Naive thymus-derived CD4-positive, alpha-beta T cell (primary cell): ENCODE results near the gene TUBA3E. TPM values are rescaled to one million over a fixed set of nuclear protein-coding genes. Genes with fewer than 3 reads are reported as not detected.
"Not testable (repeated sequence)": the region's sequence is repeated elsewhere in the genome, so short reads cannot be mapped to it uniquely, and the experiment has no call there.

ENCODE experiments used
- ATAC-seq: fragments of 150-1000 bp; cut with Tn5 transposase; 2 replicates; pipeline ENCODE4 v1.10.0; 2021; ENCODE audit warnings: mild to moderate bottlenecking, moderate library complexity
- CTCF ChIA-PET: fragments of 350-600 bp; sonication (Branson Sonifier 250); formaldehyde crosslinking; loops from one replicate; lab custom pipeline; 2021; ENCODE audit warnings: antibody characterized with exemption; lab: Charles Lee
- POLR2A ChIA-PET: fragments of 350-600 bp; sonication (Branson Sonifier 250); formaldehyde crosslinking; loops from one replicate; lab custom pipeline; 2021; ENCODE audit warnings: antibody characterized with exemption, inconsistent platforms; lab: Charles Lee
- DNase-seq, 9 donors: peaks; one replicate each; pipeline versions ENCODE4 v3.0.0 to v3.0.0-alpha.2; 2020 to 2022; ENCODE audit warnings: mixed read lengths in 1 of 9
- H3K27ac ChIP-seq: one replicate; pipeline ENCODE4 v1.7.0; 2013; ENCODE audit warnings: mild to moderate bottlenecking, low read depth, low read length, moderate library complexity
- H3K27me3 ChIP-seq, 2 donors: one replicate each; pipeline ENCODE4 v1.7.0; 2013; ENCODE audit warnings: low read length in 2 of 2, mild to moderate bottlenecking in 2 of 2, moderate library complexity in 2 of 2; ENCODE audit not compliant: control insufficient read depth in 2 of 2, insufficient read depth in 2 of 2
- H3K36me3 ChIP-seq, 3 experiments: 1 replicate in 2 of 3; 2 replicates in 1 of 3; pipeline ENCODE4 v1.7.0; 2013; ENCODE audit warnings: low read length in 3 of 3, mild to moderate bottlenecking in 3 of 3, moderate library complexity in 1 of 3; ENCODE audit not compliant: insufficient read depth in 3 of 3, control insufficient read depth in 2 of 3
- H3K4me1 ChIP-seq, 2 donors: one replicate each; pipeline ENCODE4 v1.7.0; 2013; ENCODE audit warnings: low read length in 2 of 2, mild to moderate bottlenecking in 2 of 2, moderate library complexity in 1 of 2; ENCODE audit not compliant: control insufficient read depth in 2 of 2, insufficient read depth in 2 of 2
- H3K4me3 ChIP-seq: 2 replicates; pipeline ENCODE4 v1.7.0; 2013; ENCODE audit warnings: mild to moderate bottlenecking, low read length
- H3K9me3 ChIP-seq, 3 experiments: 1 replicate in 2 of 3; 2 replicates in 1 of 3; pipeline ENCODE4 v1.7.0; 2013; ENCODE audit warnings: low read length in 3 of 3; ENCODE audit not compliant: control insufficient read depth in 2 of 3
- H3K27ac Mint-ChIP-seq, 9 donors: one replicate each; pipeline ENCODE4 v1.8.0; 2020 to 2022; ENCODE audit warnings: mixed read lengths in 9 of 9, mild to moderate bottlenecking in 8 of 9, moderate library complexity in 5 of 9, inconsistent platforms in 2 of 9
- H3K27me3 Mint-ChIP-seq, 5 donors: one replicate each; pipeline ENCODE4 v1.8.0; 2021 to 2022; ENCODE audit warnings: mixed read lengths in 5 of 5, mild to moderate bottlenecking in 1 of 5
- H3K36me3 Mint-ChIP-seq, 5 donors: one replicate each; pipeline ENCODE4 v1.8.0; 2020 to 2022; ENCODE audit warnings: mixed read lengths in 5 of 5, mild to moderate bottlenecking in 3 of 5, inconsistent platforms in 1 of 5
- H3K4me1 Mint-ChIP-seq, 7 donors: one replicate each; pipeline ENCODE4 v1.8.0; 2020 to 2022; ENCODE audit warnings: mixed read lengths in 7 of 7, mild to moderate bottlenecking in 3 of 7, inconsistent platforms in 1 of 7
- H3K4me3 Mint-ChIP-seq, 10 donors: one replicate each; pipeline ENCODE4 v1.8.0; 2020 to 2022; ENCODE audit warnings: mild to moderate bottlenecking in 10 of 10, mixed read lengths in 10 of 10, moderate library complexity in 6 of 10, inconsistent platforms in 2 of 10
- H3K9me3 Mint-ChIP-seq, 11 donors: one replicate each; pipeline ENCODE4 v1.8.0; 2020 to 2022; ENCODE audit warnings: mixed read lengths in 11 of 11, mild to moderate bottlenecking in 4 of 11, inconsistent platforms in 1 of 11, moderate library complexity in 1 of 11
- intact Hi-C, 2 donors: fragments of 100-400 bp; cut with micrococcal nuclease; formaldehyde crosslinking; loops; one replicate each; pipeline ENCODE4 v1.15.1; 2023
- polyA plus RNA-seq, 2 donors: library from polyadenylated mRNA; unstranded; fragments of 300-500 nt; fragmentation: Illumina TruSeq; gene quantifications; one replicate each; pipeline ENCODE4 v1.2.3, GENCODE V29; 2021
- total RNA-seq, 6 experiments: library from RNA in 5 of 6; stranded (reverse) in 5 of 6; gene quantifications; 1 replicate in 5 of 6; 2 replicates in 1 of 6; pipeline ENCODE4 v1.2.3 and lab custom pipeline; 2021 to 2026

Gene TUBA3E
- total and polyA plus RNA-seq, 7 experiments from 2014 or later = not detected

DNA sequence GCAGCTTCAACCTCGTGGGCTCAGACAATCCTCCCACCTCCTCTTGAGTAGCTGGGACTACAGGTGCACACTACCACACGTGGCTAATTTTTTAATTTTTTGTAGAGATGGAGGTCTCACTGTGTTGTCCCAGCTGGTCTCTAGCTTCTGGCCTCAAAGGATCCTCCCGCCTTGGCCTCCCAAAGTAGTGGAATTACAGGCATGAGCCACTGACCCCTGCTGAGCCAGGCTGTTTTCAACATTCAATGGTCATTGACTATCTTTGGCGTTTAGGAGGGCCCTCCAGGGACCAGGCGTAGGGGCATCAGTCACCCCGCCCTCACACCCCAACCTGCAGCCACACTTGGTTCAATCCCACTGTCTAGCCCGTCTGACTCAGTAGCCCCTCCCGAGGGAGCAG is 11.0 kb downstream of the TUBA3E start:
- H3K27me3 Mint-ChIP-seq = no peaks in the 10 kb centered on the region
- peaks cover 0 to 9% (median 0%) of the 10 kb centered on the region in 3 experiments for H3K36me3 ChIP-seq
- peak overlapping the region in 1 of 9 donors; percentile 54 for H3K27ac Mint-ChIP-seq
- H3K9me3 Mint-ChIP-seq = no peaks in the 10 kb centered on the region
- POLR2A ChIA-PET = no interaction called here
- H3K4me1 ChIP-seq = peaks cover 0 to 11% of the 10 kb centered on the region in 2 donors
- intact Hi-C loops = loop anchor here in 1 of 2 donors (10.0 kb wide), 1 partner anchor 1498 kb away; no protein-coding TSS in a partner anchor
- H3K36me3 Mint-ChIP-seq = peaks cover 0 to 11% (median under 1%) of the 10 kb centered on the region in 5 donors
- H3K4me3 Mint-ChIP-seq = peak overlapping the region in 1 of 10 donors; percentile 34
- ATAC-seq (no peak), DNase-seq (no peak)
- no peak overlapping the region for H3K4me3 ChIP-seq
- peaks cover 9 to 13% (median 10%) of the 10 kb centered on the region in 7 donors for H3K4me1 Mint-ChIP-seq
- CTCF ChIA-PET = no interaction called here
- H3K27me3 ChIP-seq = no peaks in the 10 kb centered on the region
- no peaks in the 10 kb centered on the region for H3K9me3 ChIP-seq
- no peak overlapping the region for H3K27ac ChIP-seq

DNA sequence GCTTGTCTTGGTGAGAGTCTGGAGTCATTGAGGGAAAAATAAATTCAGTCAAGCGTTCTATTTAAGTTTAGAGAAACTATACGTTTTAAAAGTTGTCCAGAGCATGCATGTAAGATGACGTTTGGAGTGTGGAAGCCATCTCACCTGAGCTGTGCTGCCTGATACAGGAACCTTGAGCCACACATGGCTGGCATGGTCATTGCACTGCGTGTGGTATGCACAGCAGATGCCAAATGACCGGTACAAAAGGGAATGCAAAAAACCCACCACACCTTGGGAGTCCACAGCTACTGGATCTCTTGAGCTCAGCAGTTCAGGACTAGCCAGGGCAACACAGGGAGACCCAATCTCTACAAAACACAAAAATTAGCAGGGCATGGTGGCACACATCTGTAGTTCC is 11.8 kb downstream of the TUBA3E start:
- peak overlapping the region in 3 of 9 donors; percentile 25 to 63 (median 62) for H3K27ac Mint-ChIP-seq
- H3K27me3 Mint-ChIP-seq = no peaks in the 10 kb centered on the region
- CTCF ChIA-PET = no interaction called here
- ATAC-seq (no peak), DNase-seq (no peak)
- no peaks in the 10 kb centered on the region for H3K27me3 ChIP-seq
- H3K4me3 ChIP-seq = no peak overlapping the region
- peaks cover 0 to 11% of the 10 kb centered on the region in 2 donors for H3K4me1 ChIP-seq
- intact Hi-C loops = loop anchor here in 1 of 2 donors (10.0 kb wide), 1 partner anchor 1498 kb away; no protein-coding TSS in a partner anchor
- H3K9me3 ChIP-seq = no peaks in the 10 kb centered on the region
- POLR2A ChIA-PET = no interaction called here
- H3K4me1 Mint-ChIP-seq = peaks cover 9 to 13% (median 11%) of the 10 kb centered on the region in 7 donors
- peaks cover 0 to 2% (median 0%) of the 10 kb centered on the region in 11 donors for H3K9me3 Mint-ChIP-seq
- H3K36me3 Mint-ChIP-seq = peaks cover 0 to 10% (median 0%) of the 10 kb centered on the region in 5 donors
- H3K4me3 Mint-ChIP-seq = no peak overlapping the region
- no peak overlapping the region for H3K27ac ChIP-seq
- H3K36me3 ChIP-seq = peaks cover 0 to 6% (median 0%) of the 10 kb centered on the region in 3 experiments

DNA sequence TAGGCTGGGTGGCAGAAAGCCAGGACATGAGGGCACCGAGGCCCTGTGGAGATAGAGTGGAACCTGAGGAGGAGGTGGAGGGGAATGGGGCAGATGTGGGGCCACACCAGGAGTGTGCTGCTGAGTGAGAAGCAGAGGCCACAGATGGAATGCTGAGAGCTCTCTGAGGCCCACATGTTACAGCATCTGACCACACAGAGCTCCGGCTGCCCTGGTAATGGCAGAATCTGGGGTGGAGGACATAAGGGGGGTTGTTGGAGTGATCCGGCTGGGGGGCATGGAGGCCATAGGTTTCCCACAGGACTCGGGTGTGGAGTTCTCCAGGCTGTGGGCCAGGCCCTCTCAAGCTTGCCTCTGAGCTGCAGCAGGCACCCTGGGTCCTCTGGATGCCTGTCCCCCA is 12.3 kb downstream of the TUBA3E start:
- Mint-ChIP-seq H3K27me3 (no peaks in the 10 kb centered on the region), H3K4me3 (no peak overlapping the region), H3K9me3 (peaks cover 0 to 4% (median 0%) of the 10 kb centered on the region in 11 donors), H3K4me1 (peaks cover 10 to 15% (median 13%) of the 10 kb centered on the region in 7 donors), H3K36me3 (peaks cover 0 to 5% (median 0%) of the 10 kb centered on the region in 5 donors), H3K27ac (peak overlapping the region in 5 of 9 donors; percentile 31 to 80 (median 63))
- intact Hi-C loops = loop anchor here in 1 of 2 donors (10.0 kb wide), 1 partner anchor 1499 kb away; no protein-coding TSS in a partner anchor
- no peak for DNase-seq
- Histone ChIP-seq H3K9me3 (no peaks in the 10 kb centered on the region), H3K4me3 (no peak overlapping the region), H3K27ac (no peak overlapping the region), H3K27me3 (no peaks in the 10 kb centered on the region), H3K4me1 (peaks cover 1 to 11% of the 10 kb centered on the region in 2 donors), H3K36me3 (peaks cover 0 to 6% (median 0%) of the 10 kb centered on the region in 3 experiments)
- ATAC-seq = no peak
- CTCF ChIA-PET = no interaction called here
- POLR2A ChIA-PET = interaction anchor here (1.1 kb wide), 1 partner anchor 155 kb away, joined by 3 read pairs; no protein-coding TSS in a partner anchor

DNA sequence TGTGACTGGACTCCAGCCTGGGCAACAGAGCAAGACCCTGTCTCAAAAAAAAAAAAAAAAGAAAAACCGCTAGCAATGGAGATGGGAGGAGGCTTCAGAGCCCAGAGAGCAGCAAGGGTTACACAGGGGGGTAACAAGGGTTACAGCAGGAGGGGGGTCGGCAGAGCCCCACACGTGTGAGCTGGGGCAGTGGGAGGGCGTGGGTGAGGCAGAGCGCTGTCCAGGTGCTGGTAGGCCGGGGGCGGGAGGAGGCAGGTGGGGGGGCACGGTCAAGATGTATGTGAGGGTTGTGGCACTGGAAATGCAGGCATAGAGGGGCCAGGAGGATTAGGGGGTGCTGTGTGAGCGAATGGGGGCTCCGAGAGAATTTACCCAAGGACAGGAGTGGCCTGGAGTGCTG is 12.8 kb downstream of the TUBA3E start:
- Histone ChIP-seq H3K4me3 (no peak overlapping the region), H3K27me3 (no peaks in the 10 kb centered on the region), H3K4me1 (peaks cover 6 to 16% of the 10 kb centered on the region in 2 donors), H3K9me3 (no peaks in the 10 kb centered on the region), H3K36me3 (peaks cover 0 to 5% (median 0%) of the 10 kb centered on the region in 3 experiments), H3K27ac (no peak overlapping the region)
- CTCF ChIA-PET = no interaction called here
- H3K27me3 Mint-ChIP-seq = no peaks in the 10 kb centered on the region
- peaks cover 0 to under 1% (median 0%) of the 10 kb centered on the region in 5 donors for H3K36me3 Mint-ChIP-seq
- DNase-seq (no peak), ATAC-seq (no peak)
- peak overlapping the region in 1 of 10 donors; percentile 38 for H3K4me3 Mint-ChIP-seq
- peak overlapping the region in 6 of 9 donors; percentile 31 to 80 (median 62) for H3K27ac Mint-ChIP-seq
- POLR2A ChIA-PET = interaction anchor here (1.1 kb wide), 1 partner anchor 156 kb away, joined by 3 read pairs; no protein-coding TSS in a partner anchor
- peaks cover 12 to 19% (median 17%) of the 10 kb centered on the region in 7 donors for H3K4me1 Mint-ChIP-seq
- H3K9me3 Mint-ChIP-seq = peaks cover 0 to 4% (median 0%) of the 10 kb centered on the region in 11 donors
- intact Hi-C loops = loop anchor here in 1 of 2 donors (10.0 kb wide), 1 partner anchor 1499 kb away; no protein-coding TSS in a partner anchor

DNA sequence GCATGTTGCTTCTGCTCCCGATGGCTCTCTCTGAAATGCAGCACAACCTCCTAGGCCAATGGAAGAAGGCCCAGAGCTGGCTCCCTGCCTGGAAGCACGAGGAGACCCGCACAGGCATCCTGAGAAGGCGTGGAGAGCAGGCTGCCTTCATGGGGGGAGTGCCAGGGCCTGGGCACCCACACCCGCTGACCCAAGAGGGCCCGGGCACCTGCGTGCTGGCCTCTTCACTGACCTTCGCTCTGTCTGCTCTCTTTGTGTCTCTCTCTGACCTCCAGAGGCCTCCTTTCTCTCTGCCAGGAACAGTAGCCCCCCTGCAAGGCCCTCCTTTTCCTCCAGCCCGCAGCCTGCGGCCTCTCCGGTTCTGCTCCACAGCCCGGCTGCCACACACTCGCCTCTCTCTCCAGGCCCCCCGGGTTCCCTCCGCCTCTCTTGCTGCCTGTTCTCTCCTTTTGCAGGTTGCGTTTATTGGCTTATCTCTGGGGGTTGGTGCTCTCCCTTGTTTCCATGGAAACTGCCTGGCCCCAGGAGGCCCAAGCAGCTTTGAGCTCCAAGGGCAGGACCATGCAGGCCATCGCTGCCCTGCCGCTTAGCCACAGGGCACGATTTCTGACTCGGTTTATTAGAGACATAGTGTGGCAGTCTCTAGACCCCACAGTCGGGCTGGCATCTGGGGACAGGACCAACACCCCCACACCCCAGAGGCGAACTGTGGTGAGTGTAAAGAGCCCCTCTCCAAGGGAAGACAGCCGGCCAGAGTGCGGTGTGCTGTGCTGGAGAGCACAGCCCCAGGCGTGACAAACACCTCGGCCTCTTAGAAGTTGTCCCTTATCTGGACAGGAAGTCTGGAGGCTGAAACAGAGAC is 14.5 kb downstream of the TUBA3E start:
- DNase-seq = no peak
- H3K9me3 Mint-ChIP-seq = peaks cover 0 to 4% (median 0%) of the 10 kb centered on the region in 11 donors

DNA sequence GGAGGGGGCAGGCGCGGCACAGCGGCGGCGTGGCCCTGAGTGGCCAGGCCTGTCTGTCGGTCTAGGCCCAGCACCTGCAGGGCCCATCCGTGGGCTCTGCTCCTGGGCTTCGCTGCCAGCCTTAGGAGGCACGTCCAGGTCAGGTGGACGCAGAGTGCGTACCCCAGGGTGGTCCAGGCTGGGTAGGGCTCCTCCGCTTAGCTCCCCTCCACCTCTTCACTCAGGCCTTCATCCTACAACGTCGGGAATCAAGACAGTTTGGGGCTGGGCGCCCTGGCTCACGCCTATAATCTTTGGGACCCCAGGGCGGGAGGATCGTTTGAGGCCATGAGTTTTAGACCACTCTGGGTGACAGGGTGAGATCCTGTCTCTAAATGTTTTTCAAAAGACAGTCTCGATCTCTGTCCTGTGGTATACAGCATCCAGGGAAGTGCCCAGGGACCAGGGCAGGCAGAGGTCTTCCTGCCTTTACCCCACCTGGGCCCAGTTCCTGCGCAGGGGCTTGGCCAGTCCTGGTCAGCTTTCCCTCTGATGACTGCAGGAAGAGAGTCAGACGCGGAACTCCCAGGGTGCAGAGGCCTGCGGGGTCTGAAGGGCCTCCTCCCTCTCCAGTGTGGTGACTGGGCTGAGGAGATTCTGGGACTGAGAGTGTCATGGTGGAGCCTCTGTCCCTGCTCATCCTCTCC is 15.3 kb downstream of the TUBA3E start:
- H3K27ac Mint-ChIP-seq = peak overlapping the region in 8 of 9 donors; percentile 15 to 88 (median 76)
- H3K9me3 ChIP-seq, H3K9me3 Mint-ChIP-seq, H3K27me3 ChIP-seq, ATAC-seq, DNase-seq, H3K27me3 Mint-ChIP-seq, H3K36me3 Mint-ChIP-seq, H3K36me3 ChIP-seq: not testable (repeated sequence)
- H3K4me3 Mint-ChIP-seq = peak overlapping the region; percentile 52 to 90 (median 72)
- Histone ChIP-seq H3K4me3 (peak overlapping the region; percentile 36), H3K4me1 (peaks cover 8 to 18% of the 10 kb centered on the region in 2 donors), H3K27ac (peak overlapping the region; percentile 64)
- intact Hi-C loops = loop anchor here (1.0 to 10.0 kb wide), 5 partner anchors 36 to 1502 kb away; partner anchors contain the start of genes CCDC74B (in 1 of the 2) and FAM168B (in 1 of the 2)
- H3K4me1 Mint-ChIP-seq = peaks cover 13 to 30% (median 21%) of the 10 kb centered on the region in 7 donors
- CTCF ChIA-PET = interaction anchor here (3.2 kb wide), 1 partner anchor 159 kb away, joined by 19 read pairs; the partner anchor contains the start of gene IMP4
- POLR2A ChIA-PET = interaction anchor here (3.9 kb wide), 1 partner anchor 159 kb away, joined by 65 read pairs; the partner anchor contains the start of gene IMP4

More for the DNA sequence above, 14.5 kb downstream of the TUBA3E start:
- intact Hi-C loops = loop anchor here (5.0 to 10.0 kb wide), 4 partner anchors 36 to 1501 kb away; partner anchors contain the start of genes CCDC74B (in 1 of the 2) and FAM168B (in 1 of the 2)
- Histone ChIP-seq H3K27me3 (no peaks in the 10 kb centered on the region), H3K9me3 (no peaks in the 10 kb centered on the region), H3K4me1 (peaks cover 8 to 18% of the 10 kb centered on the region in 2 donors), H3K27ac (peak overlapping the region; percentile 64), H3K36me3 (peaks cover 0 to 5% (median 0%) of the 10 kb centered on the region in 3 experiments), H3K4me3 (no peak overlapping the region)
- Mint-ChIP-seq H3K4me3 (peak overlapping the region; percentile 52 to 90 (median 73)), H3K27me3 (no peaks in the 10 kb centered on the region), H3K4me1 (peaks cover 12 to 26% (median 17%) of the 10 kb centered on the region in 7 donors), H3K36me3 (no peaks in the 10 kb centered on the region), H3K27ac (peak overlapping the region; percentile 15 to 88 (median 79))
- no peak for ATAC-seq
- POLR2A ChIA-PET = no interaction called here
- CTCF ChIA-PET = interaction anchor here (3.2 kb wide), 1 partner anchor 158 kb away, joined by 19 read pairs; the partner anchor contains the start of gene IMP4
